Activated naive CD4-positive, alpha-beta T cell treated with anti-CD3 and anti-CD28 coated beads, Interleukin-2, amount 50 U/mL, for 72 hours (primary cell): ENCODE data around the gene POLR2M. TPM values are rescaled to one million over a fixed set of nuclear protein-coding genes. Genes with fewer than 3 reads are reported as not detected.

Experiments used
- ATAC-seq, 2 donors: fragments of 150-1000 bp; cut with Tn5 transposase; 2 replicates each; pipeline ENCODE4 v1.10.0; 2021; ENCODE audit warnings: mild to moderate bottlenecking in 2 of 2, moderate library complexity in 2 of 2
- DNase-seq, 2 donors: peaks; one replicate each; pipeline ENCODE4 v3.0.0; 2021 to 2022; ENCODE audit warnings: low spot score in 2 of 2
- H3K27ac Mint-ChIP-seq, 2 donors: one replicate each; pipeline ENCODE4 v1.8.0; 2022; ENCODE audit warnings: mild to moderate bottlenecking in 2 of 2, mixed read lengths in 2 of 2
- H3K36me3 Mint-ChIP-seq, 2 donors: one replicate each; pipeline ENCODE4 v1.8.0; 2022; ENCODE audit warnings: mixed read lengths in 2 of 2
- H3K9me3 Mint-ChIP-seq, 2 donors: one replicate each; pipeline ENCODE4 v1.8.0; 2022; ENCODE audit warnings: mixed read lengths in 2 of 2
- total RNA-seq, 2 donors: library from RNA; stranded (reverse); gene quantifications; one replicate each; pipeline ENCODE4 v1.2.3, GENCODE V29; 2022

POLR2M gene
- total RNA-seq, 2 donors from 2014 or later, result 87.6 to 94.1 TPM

GRCh38 chr15:57726411-57726810 lies 19.9 kb downstream of the POLR2M start:
- ATAC-seq (no peak), DNase-seq (no peak)
- H3K36me3 Mint-ChIP-seq, result peaks cover 4 to 19% of the 10 kb centered on the region in 2 donors
- H3K9me3 Mint-ChIP-seq, result peaks cover 0 to 9% of the 10 kb centered on the region in 2 donors
- no peak overlapping the region for H3K27ac Mint-ChIP-seq

- H3K9me3 Mint-ChIP-seq, result peaks cover 0 to 9% of the 10 kb centered on the region in 2 donors
- peak overlapping the region; percentile 28 to 70 for H3K27ac Mint-ChIP-seq
- peaks cover 4 to 19% of the 10 kb centered on the region in 2 donors for H3K36me3 Mint-ChIP-seq
- ATAC-seq, result no peak
- no peak for DNase-seq
These were observed 20.5 kb downstream of the POLR2M start for GRCh38 chr15:57727031-57727430.

- peaks cover 0 to 9% of the 10 kb centered on the region in 2 donors for H3K9me3 Mint-ChIP-seq
- DNase-seq (no peak), ATAC-seq (no peak)
- peak overlapping the region in 1 of 2 donors; percentile 54 for H3K27ac Mint-ChIP-seq
- H3K36me3 Mint-ChIP-seq, result peaks cover 4 to 6% of the 10 kb centered on the region in 2 donors
These were observed 21.9 kb downstream of the POLR2M start for GRCh38 chr15:57728436-57728835.

GRCh38 chr15:57730876-57731275 lies 24.4 kb downstream of the POLR2M start:
- peaks cover 0 to 4% of the 10 kb centered on the region in 2 donors for H3K36me3 Mint-ChIP-seq
- H3K27ac Mint-ChIP-seq, result no peak overlapping the region

GRCh38 chr15:57731530-57732103 lies 25.1 kb downstream of the POLR2M start:
- Mint-ChIP-seq H3K27ac (no peak overlapping the region), H3K36me3 (peaks cover 0 to 4% of the 10 kb centered on the region in 2 donors), H3K9me3 (no peaks in the 10 kb centered on the region)
- no peak for DNase-seq
- ATAC-seq, result no peak

More at GRCh38 chr15:57730876-57731275, 24.4 kb downstream of the POLR2M start:
- no peak for ATAC-seq
- no peaks in the 10 kb centered on the region for H3K9me3 Mint-ChIP-seq
- DNase-seq, result no peak

- Mint-ChIP-seq H3K9me3 (no peaks in the 10 kb centered on the region), H3K36me3 (no peaks in the 10 kb centered on the region), H3K27ac (no peak overlapping the region)
- peak in 1 of 2 donors; percentile 47 for ATAC-seq
- DNase-seq, result peak in 1 of 2 donors; percentile 57
These were observed 26.2 kb downstream of the POLR2M start for GRCh38 chr15:57732526-57733331.

DNA sequence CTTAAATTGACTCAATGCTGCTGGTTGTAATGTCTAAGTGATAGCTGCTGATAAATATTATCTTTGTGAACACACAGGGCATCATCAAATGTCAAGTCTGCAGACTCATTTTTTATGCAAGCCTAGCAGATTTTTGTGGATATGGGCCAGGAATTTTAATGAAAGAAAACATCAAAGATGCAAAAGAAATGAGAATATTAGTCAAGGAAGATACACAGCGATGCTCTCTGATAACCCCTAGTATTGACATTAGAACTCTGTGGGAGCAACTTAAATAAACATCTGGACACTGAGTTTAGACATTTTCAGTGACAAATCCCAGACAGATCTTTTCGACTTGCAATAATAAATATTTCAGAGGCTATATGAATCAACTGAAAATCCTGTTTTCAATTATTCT lies 28.3 kb downstream of the POLR2M start:
- H3K9me3 Mint-ChIP-seq, result no peaks in the 10 kb centered on the region
- ATAC-seq, result no peak
- no peak overlapping the region for H3K27ac Mint-ChIP-seq
- no peak for DNase-seq
- no peaks in the 10 kb centered on the region for H3K36me3 Mint-ChIP-seq

GRCh38 chr15:57735431-57735830 lies 28.9 kb downstream of the POLR2M start:
- Mint-ChIP-seq H3K27ac (no peak overlapping the region), H3K36me3 (no peaks in the 10 kb centered on the region), H3K9me3 (no peaks in the 10 kb centered on the region)
- DNase-seq (no peak), ATAC-seq (no peak)

DNA sequence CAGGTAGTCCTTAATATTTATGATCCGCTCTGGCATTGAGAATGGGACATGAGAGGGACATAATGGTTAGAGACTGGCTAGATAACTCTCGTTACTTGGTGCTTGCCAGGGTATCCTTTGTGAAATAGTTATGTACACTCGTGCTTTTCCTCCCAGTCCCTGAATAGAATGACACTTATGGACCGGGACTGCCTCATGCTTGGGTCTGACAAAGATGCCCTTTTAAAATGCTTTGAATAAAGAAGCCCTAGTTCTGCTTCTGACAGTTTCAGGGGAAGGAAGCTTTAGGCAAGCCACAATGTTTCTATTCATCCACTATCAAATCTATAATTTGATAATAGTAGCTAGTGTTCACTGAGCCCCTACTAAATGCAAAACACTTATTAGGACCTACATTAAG lies 29.4 kb downstream of the POLR2M start:
- DNase-seq, result no peak
- no peaks in the 10 kb centered on the region for H3K9me3 Mint-ChIP-seq
- H3K27ac Mint-ChIP-seq, result no peak overlapping the region
- no peaks in the 10 kb centered on the region for H3K36me3 Mint-ChIP-seq
- no peak for ATAC-seq

DNA sequence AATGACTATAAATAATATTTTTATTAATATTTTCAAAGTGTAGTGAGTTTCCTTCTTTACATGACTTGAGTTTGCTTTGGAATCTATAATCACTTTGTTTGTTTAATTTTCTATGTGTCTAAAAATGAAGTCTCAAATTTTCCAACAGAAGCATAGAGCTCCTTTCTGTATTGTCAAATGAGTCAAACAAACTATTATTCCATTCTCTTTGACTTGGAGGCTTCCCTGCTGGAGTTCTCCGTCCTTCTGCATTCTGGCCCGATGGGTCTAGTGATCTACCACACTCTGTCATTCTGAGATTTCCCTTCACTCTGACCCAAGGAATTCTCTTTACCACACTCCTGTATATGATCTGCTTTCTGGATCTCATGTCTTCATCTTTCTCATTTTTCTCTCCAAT lies 30.1 kb downstream of the POLR2M start:
- no peak overlapping the region for H3K27ac Mint-ChIP-seq

DNA sequence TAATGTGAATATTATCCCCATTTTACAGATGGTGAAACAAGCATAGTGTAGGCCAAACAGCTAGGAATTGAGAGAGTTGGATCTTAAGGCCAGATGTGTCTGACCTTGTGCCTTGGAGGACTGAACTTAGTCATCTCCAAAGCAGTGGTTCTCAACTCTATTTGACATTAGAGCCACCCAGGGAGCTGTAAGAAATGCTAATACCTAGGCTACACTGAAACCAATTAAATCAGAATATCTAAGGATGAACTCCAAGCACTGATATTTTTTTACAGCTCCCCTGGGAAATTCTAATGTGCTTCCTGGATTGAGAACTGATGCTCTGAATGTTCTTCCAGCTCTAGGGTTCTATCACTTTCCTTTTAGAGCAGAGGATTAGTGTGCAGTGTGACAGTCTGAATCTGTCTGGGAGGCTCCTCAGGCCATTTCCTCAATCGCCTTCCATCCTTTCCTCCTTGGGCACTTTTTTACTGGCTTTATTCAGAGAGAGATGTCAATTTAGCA lies 32.3 kb downstream of the POLR2M start:
- H3K27ac Mint-ChIP-seq, result no peak overlapping the region
- DNase-seq (no peak), ATAC-seq (no peak)
- no peaks in the 10 kb centered on the region for H3K36me3 Mint-ChIP-seq
- H3K9me3 Mint-ChIP-seq, result no peaks in the 10 kb centered on the region

More for the DNA sequence above, 30.1 kb downstream of the POLR2M start:
- DNase-seq (no peak), ATAC-seq (no peak)
- no peaks in the 10 kb centered on the region for H3K9me3 Mint-ChIP-seq
- no peaks in the 10 kb centered on the region for H3K36me3 Mint-ChIP-seq

- no peak overlapping the region for H3K27ac Mint-ChIP-seq
- no peaks in the 10 kb centered on the region for H3K9me3 Mint-ChIP-seq
- no peaks in the 10 kb centered on the region for H3K36me3 Mint-ChIP-seq
- no peak for DNase-seq
- ATAC-seq, result no peak
These were observed 33.5 kb downstream of the POLR2M start for GRCh38 chr15:57740048-57740447.

DNA sequence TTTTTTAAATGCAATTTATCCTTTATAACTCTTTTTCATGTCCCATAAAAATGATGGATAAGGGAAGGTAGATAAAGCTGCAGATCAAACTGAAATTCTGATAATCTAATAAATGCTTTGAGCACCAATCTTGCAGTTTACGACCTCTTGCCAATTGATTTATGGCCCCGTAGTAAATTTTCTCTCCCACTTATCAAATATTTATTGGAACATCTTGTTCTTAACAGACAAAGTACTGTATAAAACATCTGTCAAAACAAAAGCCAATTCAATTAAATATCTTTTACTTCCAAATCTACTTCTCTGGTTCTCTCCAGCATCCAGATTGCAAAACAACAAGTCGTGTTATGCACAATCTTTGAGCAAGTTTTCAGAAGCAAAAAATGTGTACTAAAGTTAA lies 34.6 kb downstream of the POLR2M start:
- Mint-ChIP-seq H3K9me3 (no peaks in the 10 kb centered on the region), H3K27ac (no peak overlapping the region), H3K36me3 (no peaks in the 10 kb centered on the region)
- DNase-seq, result no peak
- ATAC-seq, result no peak

DNA sequence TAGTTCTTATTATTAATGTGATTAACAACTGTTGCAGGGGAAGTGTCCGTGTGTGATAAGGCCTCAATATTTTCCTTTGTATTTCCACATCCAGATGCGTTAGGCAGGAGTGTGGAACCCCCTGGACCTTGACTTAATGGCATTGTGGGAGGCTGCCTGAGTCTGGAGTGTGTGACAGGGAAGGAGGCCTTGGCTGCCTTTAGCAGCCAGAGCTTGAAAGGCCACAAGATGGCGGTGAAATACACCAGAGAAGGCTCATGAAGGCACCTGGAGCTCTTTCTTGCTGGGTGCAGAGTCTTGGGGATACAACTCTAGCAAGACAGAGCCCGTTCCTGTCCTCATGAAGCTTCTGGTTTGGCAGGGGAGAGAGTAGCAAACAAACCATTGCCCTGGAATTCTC lies 36.9 kb downstream of the POLR2M start:
- Mint-ChIP-seq H3K36me3 (no peaks in the 10 kb centered on the region), H3K9me3 (no peaks in the 10 kb centered on the region), H3K27ac (no peak overlapping the region)
- ATAC-seq (no peak), DNase-seq (no peak)

- no peaks in the 10 kb centered on the region for H3K36me3 Mint-ChIP-seq
- no peaks in the 10 kb centered on the region for H3K9me3 Mint-ChIP-seq
- peak overlapping the region in 1 of 2 donors; percentile 28 for H3K27ac Mint-ChIP-seq
- DNase-seq (no peak), ATAC-seq (no peak)
These were observed 40.3 kb downstream of the POLR2M start for GRCh38 chr15:57746786-57747185.

GRCh38 chr15:57747206-57747896 lies 40.8 kb downstream of the POLR2M start:
- peak overlapping the region in 1 of 2 donors; percentile 28 for H3K27ac Mint-ChIP-seq
- ATAC-seq (no peak), DNase-seq (no peak)
- no peaks in the 10 kb centered on the region for H3K36me3 Mint-ChIP-seq
- H3K9me3 Mint-ChIP-seq, result no peaks in the 10 kb centered on the region

DNA sequence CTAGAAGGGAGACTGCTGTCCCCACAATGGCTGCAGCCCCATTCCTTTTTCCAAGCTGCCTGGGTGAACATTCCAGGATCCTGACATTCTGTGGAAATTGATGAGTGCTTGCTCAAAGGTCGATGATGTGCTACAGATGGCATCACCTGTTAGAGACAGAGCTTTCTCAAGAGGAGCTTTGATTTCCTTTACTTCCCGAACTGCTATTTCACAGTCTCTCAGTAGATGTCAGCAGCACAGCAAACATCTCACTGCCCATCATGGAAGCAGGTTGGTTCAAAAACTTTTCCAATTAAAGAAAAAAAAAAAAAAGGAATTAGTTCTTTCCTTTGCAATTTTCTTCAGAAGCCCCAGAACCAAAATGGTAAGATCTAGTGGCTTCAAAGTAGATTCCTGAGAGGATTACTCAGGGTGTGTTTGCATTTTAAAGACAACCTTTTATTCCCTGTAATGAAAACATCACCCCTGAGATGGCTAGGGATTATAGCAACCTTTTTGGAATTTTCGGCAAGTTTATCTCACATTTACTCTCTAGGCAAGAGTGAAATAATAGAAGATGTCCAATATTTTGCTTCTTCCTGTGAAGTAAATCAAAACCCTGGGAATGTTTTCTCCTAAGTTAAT lies 44.8 kb downstream of the POLR2M start:
- H3K36me3 Mint-ChIP-seq, result no peaks in the 10 kb centered on the region
- H3K27ac Mint-ChIP-seq, result no peak overlapping the region
- DNase-seq, result no peak
- ATAC-seq, result no peak
- no peaks in the 10 kb centered on the region for H3K9me3 Mint-ChIP-seq
